Psoas muscle (tissue), 8 donors: ENCODE data around the gene OR10A5. TPM values are rescaled to one million over a fixed set of nuclear protein-coding genes. Genes with fewer than 3 reads are reported as not detected.

ENCODE experiments used
- ATAC-seq, 4 donors: fragments of 200-7000 bp; cut with Tn5 transposase; one replicate each; pipeline ENCODE4 v1.9.1; 2020; ENCODE audit warnings: moderate library complexity in 3 of 4, mild to moderate bottlenecking in 2 of 4
- DNase-seq, 2 donors: peaks; one replicate each; pipeline ENCODE4 v3.0.0-alpha.2; 2020
- H3K27ac ChIP-seq: fragments of 200-600 bp; one replicate; pipeline ENCODE4 v1.8.0; 2022
- H3K27me3 ChIP-seq, 3 donors: fragments of 200-600 bp in 1 of 3; one replicate each; pipeline versions ENCODE4 v1.6.1 to v1.8.0; 2013 to 2022; ENCODE audit warnings: low read length in 2 of 3, mild to moderate bottlenecking in 2 of 3, moderate library complexity in 1 of 3; ENCODE audit not compliant: insufficient read depth in 3 of 3
- H3K36me3 ChIP-seq, 2 donors: fragments of 200-600 bp in 1 of 2; one replicate each; pipeline versions ENCODE4 v1.6.1 to v1.8.0; 2013 to 2022; ENCODE audit warnings: low read depth in 1 of 2, mild to moderate bottlenecking in 1 of 2, moderate library complexity in 1 of 2; ENCODE audit not compliant: insufficient read depth in 1 of 2
- H3K4me1 ChIP-seq: fragments of 200-600 bp; one replicate; pipeline ENCODE4 v1.8.0; 2022
- H3K4me3 ChIP-seq: fragments of 200-600 bp; one replicate; pipeline ENCODE4 v1.8.0; 2022; ENCODE audit warnings: mild to moderate bottlenecking
- H3K9me3 ChIP-seq: fragments of 200-600 bp; one replicate; pipeline ENCODE4 v1.8.0; 2022
- CTCF ChIP-seq: fragments of 200-600 bp; IDR thresholded peaks from one replicate; pipeline ENCODE4 v1.8.0; 2022; ENCODE audit warnings: antibody characterized with exemption
- WGBS, 3 donors: extraction: QIAGEN DNeasy Blood & Tissue Kit; methylation state at CpG; one replicate each; pipeline versions ENCODE4 v1.1.6 to v1.1.7; 2013; 5-methylcytosine and 5-hydroxymethylcytosine counted together
- intact Hi-C, 2 donors: fragments of 100-400 bp; cut with DNase I; formaldehyde crosslinking; loops; one replicate each; pipeline versions ENCODE4 v1.11.0 to v1.14.2; 2022
- polyA plus RNA-seq, 3 donors: library from polyadenylated mRNA; stranded (reverse); fragments of 200-250 nt; gene quantifications; one replicate each; pipeline ENCODE4 v1.2.3, GENCODE V29; 2013
- total RNA-seq, 4 donors: library from RNA; stranded (reverse); fragmentation: NEBNext Ultra II Directional in 2 of 4; extraction: Animal tissue kit (Norgen Biotek cat#: 25700) in 2 of 4; gene quantifications; one replicate each; pipeline versions ENCODE4 v1.2.1 to v1.2.4, GENCODE V29; 2021 to 2023
- donor health status: healthy with polysubstance abuse.
- donor health status: DM: no; HTN: no; CAD: no; lungs with moderate emphysema.
- donor health status: Bipolar disorder and iron deficiency.
- donor health status: healthy.
- donor health status: DM: yes; HTN: yes; CAD: no.
- donor health status: DM: no; HTN: no; CAD: no.
- donor health status: DM: no; HTN: no; CAD: no.
- donor health status: DM: yes; HTN: yes; CAD: no.

The OR10A5 gene
- total and polyA plus RNA-seq, 7 donors: not detected

GRCh38 chr11:6817694-6818093, 27.8 kb upstream of the OR10A5 start:
- Histone ChIP-seq H3K4me1 (no peaks in the 10 kb centered on the region), H3K9me3 (peaks cover 2% of the 10 kb centered on the region), H3K36me3 (no peaks in the 10 kb centered on the region), H3K4me3 (no peak overlapping the region), H3K27ac (no peak overlapping the region), H3K27me3 (no peaks in the 10 kb centered on the region)
- DNase-seq: no peak
- WGBS, 3 donors: 30 to 47% (median 40%) methylated on average over 1 of the region's 1 CpG
- no peak for TF ChIP-seq CTCF
- intact Hi-C loops: no loop called here
- ATAC-seq: no peak

DNA sequence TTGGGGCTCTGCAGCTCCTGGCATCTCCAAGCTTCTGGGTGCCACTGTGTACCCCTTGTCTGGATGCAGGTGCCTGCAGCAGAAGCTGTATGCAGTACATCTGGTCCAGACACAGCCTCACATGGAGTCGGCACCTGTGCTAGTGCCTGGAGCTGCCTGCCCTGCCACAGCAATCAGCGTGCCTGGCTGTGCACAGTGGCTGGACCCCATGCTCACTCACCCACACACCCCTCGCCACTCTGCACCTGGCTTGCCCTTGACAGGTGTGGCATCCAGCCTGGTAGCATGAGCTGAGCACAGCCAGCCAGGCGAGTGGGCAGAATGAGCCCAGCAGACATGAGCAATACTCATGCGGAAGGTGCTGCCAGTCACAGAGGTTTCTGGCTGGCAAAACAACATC, 26.5 kb upstream of the OR10A5 start:
- intact Hi-C loops: no loop called here
- 83 to 95% (median 89%) methylated on average over 5 of the region's 5 CpGs for WGBS, 3 donors

GRCh38 chr11:6824136-6824823, 21.2 kb upstream of the OR10A5 start:
- DNase-seq: no peak
- H3K27ac ChIP-seq: no peak overlapping the region
- no peak for ATAC-seq
- WGBS, 3 donors: 70 to 82% (median 80%) methylated on average over 5 of the region's 5 CpGs
- H3K4me1 ChIP-seq: no peaks in the 10 kb centered on the region
- TF ChIP-seq CTCF: no peak
- no peaks in the 10 kb centered on the region for H3K27me3 ChIP-seq
- no peaks in the 10 kb centered on the region for H3K36me3 ChIP-seq
- H3K4me3 ChIP-seq: no peak overlapping the region
- H3K9me3 ChIP-seq: peaks cover 2% of the 10 kb centered on the region
- intact Hi-C loops: no loop called here

More for the DNA sequence above, 26.5 kb upstream of the OR10A5 start:
- Histone ChIP-seq H3K4me3 (no peak overlapping the region), H3K9me3 (peaks cover 2% of the 10 kb centered on the region), H3K27me3 (no peaks in the 10 kb centered on the region), H3K4me1 (no peaks in the 10 kb centered on the region), H3K27ac (no peak overlapping the region), H3K36me3 (no peaks in the 10 kb centered on the region)
- no peak for DNase-seq
- no peak for TF ChIP-seq CTCF
- no peak for ATAC-seq

GRCh38 chr11:6825231-6825744, 20.2 kb upstream of the OR10A5 start:
- H3K36me3 ChIP-seq: no peaks in the 10 kb centered on the region
- peaks cover under 1% of the 10 kb centered on the region for H3K9me3 ChIP-seq
- H3K27ac ChIP-seq: no peak overlapping the region
- H3K4me1 ChIP-seq: no peaks in the 10 kb centered on the region
- DNase-seq (no peak), ATAC-seq (no peak)
- H3K4me3 ChIP-seq: no peak overlapping the region
- intact Hi-C loops: no loop called here
- no peak for TF ChIP-seq CTCF
- 59 to 65% (median 63%) methylated on average over 7 of the region's 7 CpGs for WGBS, 3 donors
- H3K27me3 ChIP-seq: no peaks in the 10 kb centered on the region

DNA sequence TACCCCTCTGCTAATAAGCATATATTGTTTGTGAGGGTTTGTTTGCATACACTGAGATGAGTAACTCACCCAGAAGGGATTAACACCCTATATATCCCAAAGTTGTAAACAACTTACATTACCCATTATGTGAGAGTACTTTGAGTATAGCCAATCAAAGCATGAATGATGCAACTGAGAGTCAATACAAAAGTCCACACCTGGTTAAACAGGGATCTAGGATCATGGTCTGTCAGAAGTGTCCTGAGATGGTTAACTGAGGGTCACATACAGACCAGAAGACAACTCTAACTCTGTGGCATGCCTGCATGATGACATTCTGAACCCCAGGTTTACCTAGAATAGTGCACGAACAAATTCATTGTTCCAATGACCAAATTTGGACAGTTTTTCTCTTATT, 17.4 kb upstream of the OR10A5 start:
- DNase-seq (no peak), ATAC-seq (no peak)
- WGBS, 3 donors: 68 to 79% (median 79%) methylated on average over 1 of the region's 1 CpG
- intact Hi-C loops: no loop called here
- no peaks in the 10 kb centered on the region for H3K4me1 ChIP-seq
- H3K27ac ChIP-seq: no peak overlapping the region
- H3K9me3 ChIP-seq: no peaks in the 10 kb centered on the region
- peaks cover 0 to 3% (median 0%) of the 10 kb centered on the region in 3 donors for H3K27me3 ChIP-seq
- no peak overlapping the region for H3K4me3 ChIP-seq
- TF ChIP-seq CTCF: no peak
- no peaks in the 10 kb centered on the region for H3K36me3 ChIP-seq
